Aorta (tissue), 5 donors: ENCODE measurements around the gene SMOC1. TPM values are rescaled to one million over a fixed set of nuclear protein-coding genes. Genes with fewer than 3 reads are reported as not detected.

Experiments used
- ATAC-seq: fragments of 200-7000 bp; cut with Tn5 transposase; one replicate; pipeline ENCODE4 v1.9.1; 2022; ENCODE audit warnings: moderate library complexity; ENCODE audit not compliant: low FRiP score
- DNase-seq, 2 donors: peaks; one replicate each; pipeline ENCODE4 v3.0.0-alpha.2; 2020
- H3K27ac ChIP-seq, 2 donors: one replicate each; pipeline ENCODE4 v1.5.1; 2013; ENCODE audit warnings: low read length in 2 of 2, mild to moderate bottlenecking in 2 of 2, moderate library complexity in 2 of 2, control low read depth in 1 of 2, inconsistent platforms in 1 of 2, low read depth in 1 of 2
- H3K27me3 ChIP-seq, 2 donors: one replicate each; pipeline ENCODE4 v1.6.1; 2013; ENCODE audit warnings: control low read depth in 1 of 2, low read length in 1 of 2, mild to moderate bottlenecking in 1 of 2, moderate library complexity in 1 of 2; ENCODE audit not compliant: insufficient read depth in 2 of 2, control insufficient read depth in 1 of 2
- H3K36me3 ChIP-seq, 2 donors: one replicate each; pipeline ENCODE4 v1.6.1; 2013; ENCODE audit warnings: control low read depth in 1 of 2, low read length in 1 of 2, mild to moderate bottlenecking in 1 of 2; ENCODE audit not compliant: insufficient read depth in 2 of 2, control insufficient read depth in 1 of 2
- H3K4me1 ChIP-seq, 2 donors: one replicate each; pipeline ENCODE4 v1.6.1; 2013; ENCODE audit warnings: low read length in 2 of 2, control low read depth in 1 of 2, mild to moderate bottlenecking in 1 of 2, moderate library complexity in 1 of 2; ENCODE audit not compliant: insufficient read depth in 2 of 2, control insufficient read depth in 1 of 2
- H3K4me3 ChIP-seq, 2 donors: one replicate each; pipeline ENCODE4 v1.5.1; 2013; ENCODE audit warnings: low read length in 2 of 2, control low read depth in 1 of 2, mild to moderate bottlenecking in 1 of 2
- H3K9me3 ChIP-seq: one replicate; pipeline ENCODE4 v1.6.1; 2013; ENCODE audit warnings: mild to moderate bottlenecking, low read length; ENCODE audit not compliant: control insufficient read depth
- WGBS, 2 donors: extraction: QIAGEN DNeasy Blood & Tissue Kit; methylation state at CpG; one replicate each; pipeline ENCODE4 v1.1.7; 2013; 5-methylcytosine and 5-hydroxymethylcytosine counted together
- intact Hi-C, 2 donors: fragments of 100-400 bp; cut with DNase I; formaldehyde crosslinking; loops; one replicate each; pipeline versions ENCODE4 v1.14.2 to v1.15.0; 2022
- polyA plus RNA-seq, 2 donors: library from polyadenylated mRNA; stranded (reverse); fragments of 200-250 nt; gene quantifications; one replicate each; pipeline ENCODE4 v1.2.3, GENCODE V29; 2013
- total RNA-seq, 2 donors: library from RNA; stranded (reverse); fragmentation: NEBNext Ultra II Directional; extraction: Animal tissue kit (Norgen Biotek cat#: 25700); gene quantifications; one replicate each; pipeline ENCODE4 v1.2.1, GENCODE V29; 2021
- donor health status: healthy with polysubstance abuse.
- donor health status: Bipolar disorder and iron deficiency.
- donor health status: DM: no; HTN: no; CAD: no.
- donor health status: DM: no; HTN: no; CAD: no.
- donor health status: DM: yes; HTN: yes; CAD: no.

SMOC1 gene
- total and polyA plus RNA-seq, 4 donors: 2.3 to 5.8 (median 4.2) TPM

GRCh38 chr14:70064136-70064865 lies 185.1 kb downstream of the SMOC1 start:
- H3K36me3 ChIP-seq: no peaks in the 10 kb centered on the region
- no peaks in the 10 kb centered on the region for H3K27me3 ChIP-seq
- 59 to 69% methylated on average over 11 of the region's 11 CpGs for WGBS, 2 donors
- ATAC-seq (no peak), DNase-seq (no peak)
- intact Hi-C loops: no loop called here
- no peak overlapping the region for H3K27ac ChIP-seq
- H3K4me1 ChIP-seq: no peaks in the 10 kb centered on the region
- no peaks in the 10 kb centered on the region for H3K9me3 ChIP-seq
- H3K4me3 ChIP-seq: no peak overlapping the region

GRCh38 chr14:70067810-70068209 lies 188.6 kb downstream of the SMOC1 start:
- H3K36me3 ChIP-seq: no peaks in the 10 kb centered on the region
- H3K9me3 ChIP-seq: no peaks in the 10 kb centered on the region
- intact Hi-C loops: no loop called here
- H3K4me1 ChIP-seq: no peaks in the 10 kb centered on the region
- no peak overlapping the region for H3K4me3 ChIP-seq
- no peaks in the 10 kb centered on the region for H3K27me3 ChIP-seq
- ATAC-seq: no peak
- WGBS, 2 donors: 72 to 75% methylated on average over 5 of the region's 5 CpGs
- no peak overlapping the region for H3K27ac ChIP-seq
- no peak for DNase-seq

DNA sequence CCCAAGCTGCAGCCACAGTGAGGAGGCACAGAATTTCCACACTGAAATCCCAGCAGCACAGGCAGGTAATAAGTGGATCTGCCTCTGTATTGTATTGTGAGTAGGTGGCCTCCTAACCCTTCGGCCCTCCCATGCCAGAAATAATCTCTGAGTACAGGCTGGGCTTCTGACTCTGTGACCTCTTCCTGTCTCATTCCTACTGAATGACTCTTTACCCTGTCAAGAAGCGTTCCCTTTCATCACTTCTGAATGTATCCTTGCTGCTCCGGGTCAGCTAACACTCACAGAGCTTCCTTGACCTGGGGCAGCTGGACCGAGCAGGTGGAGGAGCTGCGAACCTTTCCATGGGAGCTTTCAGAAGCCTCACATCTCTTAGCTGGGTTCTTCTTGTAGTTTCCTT lies 190.0 kb downstream of the SMOC1 start:
- no peak overlapping the region for H3K27ac ChIP-seq
- H3K27me3 ChIP-seq: no peaks in the 10 kb centered on the region
- intact Hi-C loops: no loop called here
- no peaks in the 10 kb centered on the region for H3K4me1 ChIP-seq
- H3K36me3 ChIP-seq: no peaks in the 10 kb centered on the region
- no peaks in the 10 kb centered on the region for H3K9me3 ChIP-seq
- no peak for DNase-seq
- no peak for ATAC-seq
- 49 to 64% methylated on average over 5 of the region's 5 CpGs for WGBS, 2 donors
- H3K4me3 ChIP-seq: no peak overlapping the region

- Histone ChIP-seq H3K36me3 (no peaks in the 10 kb centered on the region), H3K4me3 (no peak overlapping the region), H3K4me1 (no peaks in the 10 kb centered on the region), H3K27me3 (no peaks in the 10 kb centered on the region), H3K9me3 (no peaks in the 10 kb centered on the region), H3K27ac (no peak overlapping the region)
- ATAC-seq (no peak), DNase-seq (peak in 1 of 2 donors; percentile 58)
- 47% methylated on average over 3 of the region's 3 CpGs for WGBS, 2 donors
- intact Hi-C loops: no loop called here
These were observed 194.8 kb downstream of the SMOC1 start for GRCh38 chr14:70073924-70074566.

GRCh38 chr14:70077005-70077404 lies 197.8 kb downstream of the SMOC1 start:
- intact Hi-C loops: no loop called here
- Histone ChIP-seq H3K36me3 (no peaks in the 10 kb centered on the region), H3K27ac (no peak overlapping the region), H3K27me3 (no peaks in the 10 kb centered on the region), H3K9me3 (no peaks in the 10 kb centered on the region), H3K4me3 (no peak overlapping the region), H3K4me1 (no peaks in the 10 kb centered on the region)
- no peak for DNase-seq
- 79 to 84% methylated on average over 3 of the region's 3 CpGs for WGBS, 2 donors
- ATAC-seq: no peak

GRCh38 chr14:70077720-70078119 lies 198.5 kb downstream of the SMOC1 start:
- WGBS, 2 donors: 46 to 51% methylated on average over 2 of the region's 2 CpGs
- Histone ChIP-seq H3K9me3 (no peaks in the 10 kb centered on the region), H3K4me1 (no peaks in the 10 kb centered on the region), H3K27ac (no peak overlapping the region), H3K4me3 (no peak overlapping the region), H3K36me3 (no peaks in the 10 kb centered on the region), H3K27me3 (no peaks in the 10 kb centered on the region)
- no peak for ATAC-seq
- intact Hi-C loops: no loop called here
- DNase-seq: no peak

GRCh38 chr14:70078329-70078728 lies 199.1 kb downstream of the SMOC1 start:
- Histone ChIP-seq H3K36me3 (no peaks in the 10 kb centered on the region), H3K27ac (no peak overlapping the region), H3K27me3 (no peaks in the 10 kb centered on the region), H3K4me1 (no peaks in the 10 kb centered on the region), H3K4me3 (no peak overlapping the region), H3K9me3 (no peaks in the 10 kb centered on the region)
- ATAC-seq (no peak), DNase-seq (no peak)
- intact Hi-C loops: no loop called here

DNA sequence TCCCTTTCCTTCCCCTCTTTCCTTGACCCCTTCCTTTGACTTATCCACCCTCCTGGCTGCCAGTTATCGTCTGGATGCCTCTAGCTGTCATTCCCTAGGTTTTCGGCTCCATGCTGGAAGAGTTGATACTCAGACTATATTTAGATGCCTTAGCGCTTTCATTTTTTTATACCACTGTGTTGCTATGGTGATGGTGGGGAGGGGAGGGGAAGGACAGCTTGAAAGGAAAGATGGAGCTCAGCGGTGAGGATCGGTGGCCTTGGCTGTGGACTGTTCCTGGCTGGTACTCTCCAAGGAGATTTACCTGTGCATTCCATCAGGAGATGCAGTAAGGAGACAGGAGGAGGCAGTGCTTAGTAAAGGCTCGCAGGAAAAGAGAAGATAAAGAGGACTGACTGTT lies 200.9 kb downstream of the SMOC1 start:
- H3K9me3 ChIP-seq: no peaks in the 10 kb centered on the region
- ATAC-seq: no peak

More for the DNA sequence above, 200.9 kb downstream of the SMOC1 start:
- H3K4me1 ChIP-seq: no peaks in the 10 kb centered on the region
- H3K4me3 ChIP-seq: no peak overlapping the region
- no peaks in the 10 kb centered on the region for H3K27me3 ChIP-seq
- intact Hi-C loops: no loop called here
- no peak for DNase-seq
- 66 to 70% methylated on average over 6 of the region's 6 CpGs for WGBS, 2 donors
- no peak overlapping the region for H3K27ac ChIP-seq
- no peaks in the 10 kb centered on the region for H3K36me3 ChIP-seq
